ENCODE measurements around the gene TYMS.

- TF ChIP-seq, protein P1, sequence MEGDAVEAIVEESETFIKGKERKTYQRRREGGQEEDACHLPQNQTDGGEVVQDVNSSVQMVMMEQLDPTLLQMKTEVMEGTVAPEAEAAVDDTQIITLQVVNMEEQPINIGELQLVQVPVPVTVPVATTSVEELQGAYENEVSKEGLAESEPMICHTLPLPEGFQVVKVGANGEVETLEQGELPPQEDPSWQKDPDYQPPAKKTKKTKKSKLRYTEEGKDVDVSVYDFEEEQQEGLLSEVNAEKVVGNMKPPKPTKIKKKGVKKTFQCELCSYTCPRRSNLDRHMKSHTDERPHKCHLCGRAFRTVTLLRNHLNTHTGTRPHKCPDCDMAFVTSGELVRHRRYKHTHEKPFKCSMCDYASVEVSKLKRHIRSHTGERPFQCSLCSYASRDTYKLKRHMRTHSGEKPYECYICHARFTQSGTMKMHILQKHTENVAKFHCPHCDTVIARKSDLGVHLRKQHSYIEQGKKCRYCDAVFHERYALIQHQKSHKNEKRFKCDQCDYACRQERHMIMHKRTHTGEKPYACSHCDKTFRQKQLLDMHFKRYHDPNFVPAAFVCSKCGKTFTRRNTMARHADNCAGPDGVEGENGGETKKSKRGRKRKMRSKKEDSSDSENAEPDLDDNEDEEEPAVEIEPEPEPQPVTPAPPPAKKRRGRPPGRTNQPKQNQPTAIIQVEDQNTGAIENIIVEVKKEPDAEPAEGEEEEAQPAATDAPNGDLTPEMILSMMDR (IDR thresholded peaks at IDR 0.05): no peak
- TF ChIP-seq REST (IDR thresholded peaks at IDR 0.05; ENCODE audit: insufficient read depth in 1 of 2, low read depth in 2 of 2, low read length in 1 of 2) (no peak), POLR2AphosphoS5 (IDR thresholded peaks at IDR 0.05; ENCODE audit: low read depth, low read length) (no peak), SIN3A (IDR thresholded peaks at IDR 0.05; ENCODE audit: borderline replicate concordance, insufficient read depth, low read depth, low read length) (no peak), TCF7L2 (IDR thresholded peaks at IDR 0.05; ENCODE audit: low read depth, low read length) (no peak)
Measured at GRCh38 chr18:703213-703967, 45.9 kb downstream of the TYMS start.

Data from Panc1 (cell line).